Measurements from ENCODE around the gene TRERF1.

DNA sequence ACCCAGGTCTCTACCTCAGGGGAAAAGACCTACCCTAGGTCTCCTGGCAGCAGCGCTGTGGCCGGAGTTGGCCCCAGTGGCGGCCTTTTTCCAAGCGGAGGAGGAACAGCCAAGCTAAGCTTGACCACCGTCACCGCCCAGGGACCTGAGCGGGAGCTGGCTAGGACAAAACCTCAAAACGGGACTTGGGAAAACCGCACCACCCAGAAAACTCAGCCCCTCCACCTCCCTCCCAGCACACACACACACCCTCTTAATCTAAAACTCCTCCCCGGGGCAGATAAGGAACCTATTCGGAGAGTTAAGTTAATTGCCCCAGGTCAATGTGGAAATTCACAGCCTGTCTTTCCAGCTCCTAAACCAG is 2.7 kb upstream of the TRERF1 start:
- TF ChIP-seq POLR2AphosphoS5 (IDR thresholded peaks at IDR 0.05; ENCODE audit: borderline replicate concordance, low read depth, low read length) (no peak), EZH2 (IDR thresholded peaks at IDR 0.05) (no peak)

All from SK-N-MC (cell line).